A673 (cell line): ENCODE measurements around the gene RECK.

Experiments
- CTCF ChIP-seq: fragments of 300-800, 200-600 bp; sonication (generic); conservative IDR thresholded peaks from 2 replicates; pipeline ENCODE4 v1.5.1; 2017; ENCODE audit warnings: low read depth, mild to moderate bottlenecking, antibody characterized with exemption, low read length, moderate library complexity, mixed read lengths
- EZH2 ChIP-seq: fragments of 200-600 bp; sonication (generic); IDR thresholded peaks from 2 replicates; pipeline ENCODE4 v1.6.1; 2017; ENCODE audit warnings: borderline replicate concordance, low read depth, mild to moderate bottlenecking, mixed read lengths, antibody characterized with exemption, low read length; ENCODE audit not compliant: poor library complexity, severe bottlenecking

DNA sequence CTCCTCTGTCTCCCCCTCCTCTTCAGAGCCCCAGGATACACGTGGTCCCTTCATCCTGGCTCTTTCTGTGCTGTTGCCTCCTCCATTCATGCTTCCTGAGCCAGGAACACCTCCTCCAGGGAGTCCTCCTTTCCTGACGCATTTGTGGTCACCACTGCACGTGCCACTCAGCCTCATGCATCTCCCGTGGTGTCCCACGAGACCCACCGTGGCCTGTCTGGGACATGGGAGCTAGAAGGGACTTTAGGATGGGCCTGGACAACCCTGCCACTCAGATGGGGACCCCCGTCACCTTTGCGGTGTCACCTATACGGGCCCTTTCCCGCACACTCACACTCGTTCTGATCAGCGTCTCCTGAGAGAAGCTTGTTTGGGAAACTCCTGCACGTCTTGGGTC is 106.5 kb downstream of the RECK start:
- TF ChIP-seq CTCF, result no peak
- no peak for TF ChIP-seq EZH2
